Measurements from ENCODE around the gene AK8. TPM values are rescaled to one million over a fixed set of nuclear protein-coding genes. Genes with fewer than 3 reads are reported as not detected.

The AK8 gene
- total and polyA plus RNA-seq, 4 donors, result 2.3 to 5.3 (median 3.9) TPM

DNA sequence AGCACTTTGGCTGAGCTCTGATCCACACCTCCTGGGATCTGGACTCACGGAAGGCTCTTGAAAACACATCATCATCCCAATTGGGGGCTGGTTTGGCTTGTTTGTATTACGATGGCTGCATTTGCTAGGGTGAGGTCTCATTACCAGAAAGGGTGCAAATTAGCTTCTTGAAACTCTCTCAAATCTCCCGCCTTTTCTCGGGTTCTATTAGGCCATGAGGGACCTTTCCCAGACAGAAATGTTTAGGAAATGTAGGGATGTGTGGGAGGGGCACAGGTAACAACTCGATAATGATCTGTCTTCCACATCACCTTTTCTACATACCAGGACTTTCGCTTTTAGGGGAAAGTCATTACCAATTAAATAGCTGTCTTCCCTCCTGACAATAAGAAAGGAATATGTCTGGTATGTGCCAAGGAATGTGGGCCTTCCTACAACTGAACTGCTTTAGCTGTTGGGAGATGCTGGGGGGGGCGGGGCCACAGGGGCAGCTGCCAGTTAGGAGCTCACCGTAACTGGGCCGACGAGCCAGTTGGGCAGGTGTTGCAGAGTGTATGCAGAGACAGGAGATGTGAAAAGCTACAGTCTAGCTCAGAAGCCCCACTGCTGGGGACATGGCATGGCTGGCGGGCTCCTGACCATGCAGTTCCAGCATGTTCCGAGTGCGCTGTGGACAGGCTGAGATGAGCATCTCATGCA, 71.2 kb downstream of the AK8 start:
- DNase-seq (ENCODE audit: low read depth in 4 of 6, low spot score in 6 of 6), result no peak
- Histone ChIP-seq H3K27ac (ENCODE audit: low read depth, low read length) (no peak overlapping the region), H3K36me3 (ENCODE audit: control insufficient read depth, insufficient read depth, low read length) (peaks cover 10% of the 10 kb centered on the region), H3K9me3 (ENCODE audit: control insufficient read depth, insufficient read depth, low read length) (no peaks in the 10 kb centered on the region), H3K27me3 (ENCODE audit: control insufficient read depth, insufficient read depth, low read length) (no peaks in the 10 kb centered on the region), H3K4me1 (ENCODE audit: control insufficient read depth, insufficient read depth, low read length) (peaks cover 15% of the 10 kb centered on the region), H3K4me3 (ENCODE audit: low read depth, low read length) (no peak overlapping the region)
- 83% methylated on average over 7 of the region's 13 CpGs for WGBS (ENCODE audit: insufficient coverage)

DNA sequence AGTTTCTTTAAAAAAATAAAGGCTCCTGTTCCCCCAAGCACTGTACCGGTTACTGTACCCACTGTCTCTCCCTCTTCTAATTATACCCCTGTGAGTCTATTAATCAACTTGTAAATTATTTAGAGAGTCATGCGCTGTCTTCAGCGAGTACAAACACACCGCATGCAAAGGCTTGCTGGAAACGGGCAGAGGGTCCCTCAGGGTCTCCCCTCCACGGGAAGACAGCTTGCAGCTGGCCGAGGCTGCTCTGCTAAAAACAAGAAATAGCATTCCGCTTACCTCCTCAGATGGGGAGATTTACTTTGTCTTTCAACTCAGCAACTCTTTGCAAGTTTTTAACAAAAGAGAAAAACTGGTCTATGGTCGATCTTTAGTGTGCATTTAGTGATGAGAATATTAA, 71.8 kb downstream of the AK8 start:
- Histone ChIP-seq H3K27me3 (ENCODE audit: control insufficient read depth, insufficient read depth, low read length) (no peaks in the 10 kb centered on the region), H3K27ac (ENCODE audit: low read depth, low read length) (no peak overlapping the region), H3K9me3 (ENCODE audit: control insufficient read depth, insufficient read depth, low read length) (no peaks in the 10 kb centered on the region), H3K36me3 (ENCODE audit: control insufficient read depth, insufficient read depth, low read length) (peaks cover 11% of the 10 kb centered on the region), H3K4me1 (ENCODE audit: control insufficient read depth, insufficient read depth, low read length) (peaks cover 15% of the 10 kb centered on the region), H3K4me3 (ENCODE audit: low read depth, low read length) (no peak overlapping the region)
- WGBS (ENCODE audit: insufficient coverage), result 24% methylated on average over 5 of the region's 9 CpGs
- no peak for DNase-seq (ENCODE audit: low read depth in 4 of 6, low spot score in 6 of 6)

DNA sequence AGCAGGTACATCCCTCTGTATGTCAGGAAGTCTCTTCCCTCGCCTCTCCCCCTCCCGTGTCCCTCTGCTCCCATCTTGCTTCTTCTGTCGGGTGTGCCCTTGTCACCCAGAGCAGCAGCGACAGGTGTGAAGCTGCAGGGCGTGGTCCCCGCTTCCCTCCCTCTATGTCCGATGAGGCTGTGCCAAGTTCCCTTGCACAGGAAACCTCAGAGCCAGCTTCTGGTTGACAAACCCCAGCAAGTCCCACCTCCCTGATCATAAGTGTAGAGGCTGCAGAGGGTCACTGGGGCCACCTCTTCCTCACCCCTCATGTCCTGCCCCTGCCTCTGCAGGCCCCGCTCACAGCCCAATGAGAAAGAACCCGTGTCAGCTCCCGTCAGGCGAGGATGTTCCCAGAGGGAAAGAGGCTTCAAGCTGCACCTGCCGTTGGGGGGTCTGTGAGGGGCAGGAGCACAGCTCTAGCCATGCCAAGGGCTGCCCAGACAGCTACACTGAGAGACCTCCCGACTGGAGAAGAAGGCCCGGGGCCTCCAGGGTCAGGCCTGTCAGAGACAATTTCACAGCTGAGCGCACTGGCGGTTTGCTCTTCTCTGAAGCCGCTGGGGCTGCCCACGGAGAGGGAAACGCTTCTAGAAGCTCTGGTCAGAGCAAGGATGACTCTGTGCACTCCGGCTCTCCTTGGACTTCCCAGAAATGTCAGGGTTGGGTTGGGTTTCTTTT, 73.3 kb downstream of the AK8 start:
- Histone ChIP-seq H3K27me3 (ENCODE audit: control insufficient read depth, insufficient read depth, low read length) (no peaks in the 10 kb centered on the region), H3K4me3 (ENCODE audit: low read depth, low read length) (no peak overlapping the region), H3K27ac (ENCODE audit: low read depth, low read length) (no peak overlapping the region), H3K36me3 (ENCODE audit: control insufficient read depth, insufficient read depth, low read length) (peaks cover 11% of the 10 kb centered on the region), H3K4me1 (ENCODE audit: control insufficient read depth, insufficient read depth, low read length) (peaks cover 20% of the 10 kb centered on the region), H3K9me3 (ENCODE audit: control insufficient read depth, insufficient read depth, low read length) (no peaks in the 10 kb centered on the region)
- DNase-seq (ENCODE audit: low read depth in 4 of 6, low spot score in 6 of 6), result no peak
- whole genome bisulfite sequencing (ENCODE audit: insufficient coverage), result 66% methylated on average over 20 of the region's 20 CpGs

DNA sequence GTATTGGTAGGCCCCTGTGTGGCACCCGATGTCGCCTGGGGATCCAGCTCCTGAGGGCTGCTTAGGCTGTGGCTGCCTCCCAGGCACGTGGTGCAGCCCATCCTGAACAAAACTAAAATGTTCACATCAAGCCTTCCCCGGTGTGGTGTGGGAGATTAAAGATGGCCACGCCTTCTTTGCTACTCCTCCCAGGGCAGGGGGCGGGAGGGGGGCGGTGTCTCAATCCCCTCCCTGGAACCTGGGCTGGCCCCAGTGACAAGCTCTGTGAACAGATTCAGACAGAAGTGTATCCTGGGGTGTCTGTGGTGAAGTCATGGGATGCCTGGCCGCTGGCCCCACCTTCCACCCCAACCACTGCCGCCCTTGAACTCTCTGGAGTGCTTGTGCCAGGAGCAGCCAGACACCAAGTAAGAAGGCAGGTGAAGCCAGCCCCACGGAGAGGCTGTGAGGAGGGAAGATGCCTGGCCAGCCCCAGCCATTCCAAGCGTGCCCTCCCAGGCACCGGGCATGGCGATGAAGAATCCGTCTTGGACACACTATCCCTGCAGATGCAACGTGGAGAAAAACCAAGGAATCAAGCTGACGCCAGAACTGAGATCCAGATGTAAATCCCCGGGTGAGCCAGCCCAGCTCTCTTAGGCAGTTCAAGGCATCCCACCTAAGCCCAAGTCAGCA, 75.8 kb downstream of the AK8 start:
- 89% methylated on average over 14 of the region's 17 CpGs for WGBS (ENCODE audit: insufficient coverage)
- H3K4me3 ChIP-seq (ENCODE audit: low read depth, low read length), result no peak overlapping the region
- no peak for DNase-seq (ENCODE audit: low read depth in 4 of 6, low spot score in 6 of 6)
- no peaks in the 10 kb centered on the region for H3K27me3 ChIP-seq (ENCODE audit: control insufficient read depth, insufficient read depth, low read length)
- peaks cover 20% of the 10 kb centered on the region for H3K4me1 ChIP-seq (ENCODE audit: control insufficient read depth, insufficient read depth, low read length)
- no peak overlapping the region for H3K27ac ChIP-seq (ENCODE audit: low read depth, low read length)
- H3K36me3 ChIP-seq (ENCODE audit: control insufficient read depth, insufficient read depth, low read length), result peaks cover 13% of the 10 kb centered on the region
- H3K9me3 ChIP-seq (ENCODE audit: control insufficient read depth, insufficient read depth, low read length), result no peaks in the 10 kb centered on the region

DNA sequence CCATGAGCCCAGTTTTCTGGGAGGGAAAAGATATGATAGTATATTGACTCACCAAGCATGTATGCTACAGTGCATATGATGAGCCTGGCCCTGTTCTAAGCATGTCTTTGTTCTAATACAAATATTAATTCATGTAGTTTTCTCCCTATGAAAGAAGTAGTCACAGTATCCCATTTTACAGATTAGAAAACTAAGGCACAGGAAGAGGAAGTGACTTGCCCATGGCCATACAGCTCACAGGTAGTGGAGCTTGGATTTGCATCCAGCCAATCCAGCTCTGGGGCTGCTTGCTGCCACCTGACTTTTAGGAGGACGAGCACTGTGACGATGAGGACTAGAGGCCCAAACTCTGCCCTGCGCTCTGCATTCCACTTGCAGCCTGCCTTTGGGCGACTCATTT, 76.4 kb downstream of the AK8 start:
- H3K36me3 ChIP-seq (ENCODE audit: control insufficient read depth, insufficient read depth, low read length), result peaks cover 13% of the 10 kb centered on the region
- no peaks in the 10 kb centered on the region for H3K27me3 ChIP-seq (ENCODE audit: control insufficient read depth, insufficient read depth, low read length)
- peaks cover 20% of the 10 kb centered on the region for H3K4me1 ChIP-seq (ENCODE audit: control insufficient read depth, insufficient read depth, low read length)
- DNase-seq (ENCODE audit: low read depth in 4 of 6, low spot score in 6 of 6), result no peak
- no peak overlapping the region for H3K27ac ChIP-seq (ENCODE audit: low read depth, low read length)
- H3K9me3 ChIP-seq (ENCODE audit: control insufficient read depth, insufficient read depth, low read length), result no peaks in the 10 kb centered on the region
- no peak overlapping the region for H3K4me3 ChIP-seq (ENCODE audit: low read depth, low read length)
- WGBS (ENCODE audit: insufficient coverage), result 94% methylated on average over 4 of the region's 4 CpGs

DNA sequence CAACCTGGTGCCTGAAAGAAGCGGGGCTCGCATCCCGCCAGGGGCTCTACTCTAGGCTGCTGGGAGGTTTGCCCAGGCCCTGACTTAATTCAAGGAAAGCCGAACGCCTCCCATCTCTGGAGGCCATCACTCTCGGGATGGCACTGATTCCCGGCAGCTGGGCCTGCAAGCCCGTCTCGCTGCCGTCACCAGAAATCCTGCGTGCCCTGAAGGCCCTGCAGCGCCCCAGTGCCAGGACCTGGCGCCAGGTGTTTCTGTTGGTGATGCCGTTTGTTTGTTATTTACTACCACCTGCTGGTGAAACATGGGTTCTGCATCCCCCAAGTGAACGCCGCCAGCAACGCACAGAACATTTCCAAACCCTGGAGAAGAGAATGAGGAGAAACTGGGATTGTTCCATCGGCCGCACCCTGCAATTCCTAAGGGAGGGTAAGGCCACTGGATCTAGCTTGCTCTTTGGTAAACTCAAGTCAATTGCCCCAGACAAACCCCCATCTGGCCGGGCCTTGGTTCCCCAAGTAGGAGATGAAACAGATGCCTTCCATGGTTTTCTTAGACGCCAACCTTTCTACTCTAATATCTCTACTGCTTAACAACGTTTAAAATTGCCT, 77.9 kb downstream of the AK8 start:
- peak; percentile 43 to 95 (median 59) for DNase-seq (ENCODE audit: low read depth in 4 of 6, low spot score in 6 of 6)
- H3K9me3 ChIP-seq (ENCODE audit: control insufficient read depth, insufficient read depth, low read length), result no peaks in the 10 kb centered on the region
- no peak overlapping the region for H3K27ac ChIP-seq (ENCODE audit: low read depth, low read length)
- H3K27me3 ChIP-seq (ENCODE audit: control insufficient read depth, insufficient read depth, low read length), result peaks cover 3% of the 10 kb centered on the region
- peaks cover 13% of the 10 kb centered on the region for H3K36me3 ChIP-seq (ENCODE audit: control insufficient read depth, insufficient read depth, low read length)
- 18% methylated on average over 13 of the region's 22 CpGs for WGBS (ENCODE audit: insufficient coverage)
- no peak overlapping the region for H3K4me3 ChIP-seq (ENCODE audit: low read depth, low read length)
- H3K4me1 ChIP-seq (ENCODE audit: control insufficient read depth, insufficient read depth, low read length), result peaks cover 19% of the 10 kb centered on the region

DNA sequence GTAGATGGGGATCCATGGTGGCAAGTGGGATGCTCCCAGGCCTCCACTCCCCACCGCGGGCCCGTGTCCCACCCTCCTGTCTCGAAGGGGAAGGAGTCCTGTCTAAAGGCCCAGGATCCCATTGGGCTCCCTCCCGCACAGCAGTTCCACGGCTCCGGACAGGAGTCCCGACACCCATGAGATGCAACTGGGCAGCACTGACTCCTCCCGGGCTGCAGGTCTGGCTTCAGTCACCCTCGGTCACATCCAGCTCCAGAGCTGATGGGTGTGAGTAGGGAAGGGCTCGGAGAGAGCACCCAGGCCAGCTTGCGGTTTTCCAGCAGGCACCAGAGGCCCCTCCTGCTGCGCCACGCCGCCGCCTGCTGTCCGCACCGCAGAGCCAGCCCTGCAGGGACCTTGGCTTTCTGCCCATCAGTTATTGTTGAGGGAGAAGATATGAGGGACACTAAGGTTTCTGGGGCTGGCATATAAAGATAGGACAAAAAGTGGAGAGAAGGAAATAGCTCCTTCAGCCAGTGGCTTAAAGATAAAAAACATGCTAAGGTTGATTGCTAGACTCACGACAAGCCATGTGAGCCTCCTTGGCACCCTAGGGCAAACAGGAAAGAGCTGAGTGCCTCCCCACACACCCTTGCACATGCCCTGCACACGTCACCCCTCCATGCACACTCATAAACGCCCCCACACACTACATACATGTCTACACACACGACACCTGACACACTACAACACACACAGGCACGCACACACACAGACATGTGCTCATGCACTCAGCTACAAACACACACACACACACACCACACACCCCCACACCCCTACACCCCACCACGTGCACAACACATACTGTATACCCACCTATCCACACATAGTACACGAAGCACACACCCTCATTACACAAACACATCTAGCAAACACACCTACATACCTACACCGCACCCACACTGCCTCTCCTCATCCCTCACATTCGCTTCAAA, 79.0 kb downstream of the AK8 start:
- Histone ChIP-seq H3K9me3 (ENCODE audit: control insufficient read depth, insufficient read depth, low read length) (no peaks in the 10 kb centered on the region), H3K4me1 (ENCODE audit: control insufficient read depth, insufficient read depth, low read length) (peaks cover 13% of the 10 kb centered on the region), H3K4me3 (ENCODE audit: low read depth, low read length) (no peak overlapping the region), H3K36me3 (ENCODE audit: control insufficient read depth, insufficient read depth, low read length) (peaks cover 9% of the 10 kb centered on the region), H3K27me3 (ENCODE audit: control insufficient read depth, insufficient read depth, low read length) (peaks cover 5% of the 10 kb centered on the region), H3K27ac (ENCODE audit: low read depth, low read length) (no peak overlapping the region)
- 71% methylated on average over 23 of the region's 27 CpGs for WGBS (ENCODE audit: insufficient coverage)
- no peak for DNase-seq (ENCODE audit: low read depth in 4 of 6, low spot score in 6 of 6)

DNA sequence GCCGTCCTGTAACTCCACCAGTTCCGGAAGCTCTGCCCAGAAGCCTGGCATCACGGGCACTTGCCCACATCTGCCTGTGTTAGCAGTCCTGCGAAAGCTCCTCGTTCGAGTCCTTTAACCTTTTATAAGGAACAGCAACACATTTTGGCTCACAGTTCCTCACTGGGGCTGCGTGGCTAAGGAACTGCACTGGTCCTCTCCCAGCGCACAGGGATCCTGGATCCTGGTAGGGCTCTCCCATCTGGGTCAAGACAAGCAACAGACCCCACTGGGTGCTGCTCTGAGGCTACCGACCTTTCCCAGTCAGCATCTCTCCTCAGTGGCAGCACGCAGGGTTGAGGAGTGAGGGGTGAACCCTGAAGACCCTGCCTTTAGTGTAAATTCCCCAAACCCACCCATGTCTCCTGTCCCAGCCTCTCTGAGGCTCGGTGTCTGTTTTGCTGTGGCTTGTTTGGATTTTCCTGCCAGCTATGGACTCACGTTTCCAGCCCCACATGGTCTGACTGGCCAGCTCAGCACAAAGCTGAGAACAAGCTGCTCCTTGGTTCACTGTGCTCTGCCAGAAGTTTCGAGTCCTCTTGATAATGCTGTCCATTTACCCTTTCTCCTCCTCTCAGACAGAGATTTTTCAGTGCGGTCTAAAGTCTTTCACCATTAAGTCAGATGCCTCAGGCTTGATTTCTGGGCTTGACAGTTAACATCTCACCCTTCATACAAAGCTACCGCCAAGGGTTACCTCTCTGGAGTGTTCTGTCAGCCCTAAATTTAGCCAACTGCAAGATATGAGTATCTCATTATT, 80.0 kb downstream of the AK8 start:
- no peak overlapping the region for H3K27ac ChIP-seq (ENCODE audit: low read depth, low read length)
- H3K27me3 ChIP-seq (ENCODE audit: control insufficient read depth, insufficient read depth, low read length), result peaks cover 5% of the 10 kb centered on the region
- no peak for DNase-seq (ENCODE audit: low read depth in 4 of 6, low spot score in 6 of 6)

More for the DNA sequence above, 80.0 kb downstream of the AK8 start:
- WGBS (ENCODE audit: insufficient coverage), result 82% methylated on average over 13 of the region's 15 CpGs
- no peaks in the 10 kb centered on the region for H3K9me3 ChIP-seq (ENCODE audit: control insufficient read depth, insufficient read depth, low read length)
- no peak overlapping the region for H3K4me3 ChIP-seq (ENCODE audit: low read depth, low read length)
- peaks cover 9% of the 10 kb centered on the region for H3K36me3 ChIP-seq (ENCODE audit: control insufficient read depth, insufficient read depth, low read length)
- peaks cover 13% of the 10 kb centered on the region for H3K4me1 ChIP-seq (ENCODE audit: control insufficient read depth, insufficient read depth, low read length)
